MCF 10A (cell line): Measurements from ENCODE around the gene DSCAML1. TPM values are rescaled to one million over a fixed set of nuclear protein-coding genes. Genes with fewer than 3 reads are reported as not detected.

Source experiments
- BruUV-seq: library from RNA; stranded (reverse); fragments of 400-500 nt; replicated peaks from 2 replicates; lab custom pipeline; 2021; lab: Mats Ljungman, UMichigan
- CTCF ChIA-PET: fragments of 300-600 bp; sonication (Branson Sonifier 250); formaldehyde crosslinking; extraction: SDS; loops from one replicate; lab custom pipeline; 2021; ENCODE audit warnings: antibody characterized with exemption, inconsistent platforms; lab: Yijun Ruan, JAX
- POLR2A ChIA-PET: fragments of 300-600, 350-650 bp; sonication (Branson Sonifier 250); formaldehyde crosslinking; extraction: SDS; loops from one replicate; lab custom pipeline; 2020; ENCODE audit warnings: antibody characterized with exemption, inconsistent platforms; lab: Yijun Ruan, JAX
- DNase-seq: peaks from one replicate; pipeline ENCODE4 v3.0.0-alpha.2; 2018; ENCODE audit not compliant: unreplicated experiment
- H3K27ac Mint-ChIP-seq: one replicate; pipeline ENCODE4 v1.8.0; 2022; ENCODE audit warnings: mild to moderate bottlenecking, low read depth, mixed read lengths; ENCODE audit not compliant: unreplicated experiment
- H3K27me3 Mint-ChIP-seq: one replicate; pipeline ENCODE4 v1.8.0; 2022; ENCODE audit warnings: mixed read lengths; ENCODE audit not compliant: insufficient read depth, unreplicated experiment
- H3K36me3 Mint-ChIP-seq: one replicate; pipeline ENCODE4 v1.8.0; 2022; ENCODE audit warnings: mild to moderate bottlenecking, moderate library complexity, mixed read lengths; ENCODE audit not compliant: insufficient read depth, unreplicated experiment
- H3K4me1 Mint-ChIP-seq: one replicate; pipeline ENCODE4 v1.8.0; 2022; ENCODE audit warnings: mixed read lengths; ENCODE audit not compliant: insufficient read depth, unreplicated experiment
- H3K4me3 Mint-ChIP-seq: one replicate; pipeline ENCODE4 v1.8.0; 2022; ENCODE audit warnings: mild to moderate bottlenecking, moderate library complexity, mixed read lengths; ENCODE audit not compliant: unreplicated experiment
- H3K9me3 Mint-ChIP-seq: one replicate; pipeline ENCODE4 v1.8.0; 2022; ENCODE audit warnings: mixed read lengths; ENCODE audit not compliant: unreplicated experiment
- CTCF ChIP-seq: fragments of 200-600 bp; IDR thresholded peaks from one replicate; pipeline ENCODE4 v1.8.0; 2022; ENCODE audit warnings: antibody characterized with exemption, mild to moderate bottlenecking; ENCODE audit not compliant: unreplicated experiment
- intact Hi-C: fragments of 100-400 bp; cut with micrococcal nuclease; formaldehyde crosslinking; loops from 2 replicates; pipeline ENCODE4 v1.14.1; 2022
- total RNA-seq: library from RNA; stranded (reverse); gene quantifications from 2 replicates; pipeline ENCODE4 v1.2.3, GENCODE V29; 2022

The DSCAML1 gene
- total RNA-seq, 1 experiment from 2014 or later = not detected

DNA sequence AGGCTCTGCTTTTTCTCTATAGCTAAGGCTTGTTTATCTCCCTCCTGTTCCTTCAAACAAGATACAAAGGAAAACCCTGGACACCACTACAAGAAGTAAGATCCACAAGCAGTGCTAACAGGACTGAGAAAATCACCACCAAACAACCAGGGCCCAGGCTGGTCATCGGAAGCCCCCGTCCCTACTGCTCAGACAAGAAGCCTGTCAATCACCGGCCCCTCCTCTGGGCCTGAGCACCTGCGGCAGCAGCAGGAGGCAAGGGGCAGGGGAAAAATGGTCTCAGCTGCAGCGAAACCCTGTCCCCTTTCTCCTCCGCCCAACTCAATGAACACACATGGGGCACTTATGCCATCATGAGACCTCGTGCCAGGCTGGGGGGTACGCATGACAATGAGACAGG lies 314.1 kb downstream of the DSCAML1 start:
- Mint-ChIP-seq H3K4me3 (no peak overlapping the region), H3K4me1 (no peaks in the 10 kb centered on the region), H3K27me3 (peaks cover 29% of the 10 kb centered on the region), H3K27ac (no peak overlapping the region), H3K9me3 (no peaks in the 10 kb centered on the region), H3K36me3 (peaks cover 6% of the 10 kb centered on the region)
- intact Hi-C loops = no loop called here
- ChIA-PET POLR2A (interaction anchor here (0.6 kb wide), 1 partner anchor 38 kb away, joined by 3 read pairs; no protein-coding TSS in a partner anchor), CTCF (no interaction called here)
- no peak for DNase-seq
- no peak for TF ChIP-seq CTCF
- BruUV-seq = no TSS peak

- peaks cover 6% of the 10 kb centered on the region for H3K36me3 Mint-ChIP-seq
- BruUV-seq = no TSS peak
- DNase-seq = no peak
- ChIA-PET CTCF (no interaction called here), POLR2A (no interaction called here)
- peaks cover 34% of the 10 kb centered on the region for H3K27me3 Mint-ChIP-seq
- no peaks in the 10 kb centered on the region for H3K4me1 Mint-ChIP-seq
- intact Hi-C loops = no loop called here
- no peaks in the 10 kb centered on the region for H3K9me3 Mint-ChIP-seq
- no peak overlapping the region for H3K27ac Mint-ChIP-seq
- no peak overlapping the region for H3K4me3 Mint-ChIP-seq
- TF ChIP-seq CTCF = no peak
These were observed 315.1 kb downstream of the DSCAML1 start for GRCh38 chr11:117481885-117482284.

- H3K4me1 Mint-ChIP-seq = no peaks in the 10 kb centered on the region
- CTCF ChIA-PET = interaction anchor here (0.6 kb wide), 1 partner anchor 43 kb away, joined by 3 read pairs; no protein-coding TSS in a partner anchor
- peaks cover 6% of the 10 kb centered on the region for H3K36me3 Mint-ChIP-seq
- no TSS peak for BruUV-seq
- intact Hi-C loops = no loop called here
- POLR2A ChIA-PET = no interaction called here
- H3K27ac Mint-ChIP-seq = no peak overlapping the region
- H3K4me3 Mint-ChIP-seq = no peak overlapping the region
- peaks cover 43% of the 10 kb centered on the region for H3K27me3 Mint-ChIP-seq
- no peak for DNase-seq
- H3K9me3 Mint-ChIP-seq = no peaks in the 10 kb centered on the region
- no peak for TF ChIP-seq CTCF
These were observed 316.0 kb downstream of the DSCAML1 start for GRCh38 chr11:117481036-117481435.

GRCh38 chr11:117480221-117480620 lies 316.8 kb downstream of the DSCAML1 start:
- POLR2A ChIA-PET = no interaction called here

More at GRCh38 chr11:117480221-117480620, 316.8 kb downstream of the DSCAML1 start:
- H3K36me3 Mint-ChIP-seq = peaks cover 6% of the 10 kb centered on the region
- DNase-seq = no peak
- no peaks in the 10 kb centered on the region for H3K4me1 Mint-ChIP-seq
- no peaks in the 10 kb centered on the region for H3K9me3 Mint-ChIP-seq
- no peak for TF ChIP-seq CTCF
- H3K27ac Mint-ChIP-seq = no peak overlapping the region
- CTCF ChIA-PET = interaction anchor here (0.5 kb wide), 1 partner anchor 700 kb away, joined by 3 read pairs; no protein-coding TSS in a partner anchor
- H3K4me3 Mint-ChIP-seq = no peak overlapping the region
- peaks cover 51% of the 10 kb centered on the region for H3K27me3 Mint-ChIP-seq
- BruUV-seq = no TSS peak
- intact Hi-C loops = no loop called here
